ENCODE results near the gene ZNF512B. TPM values are rescaled to one million over a fixed set of nuclear protein-coding genes. Genes with fewer than 3 reads are reported as not detected.
A peak's percentile ranks its signal among the peaks of the same experiment; 100 is the strongest.

The ZNF512B gene
- total RNA-seq, 1 experiment from 2014 or later, result 47.9 TPM

GRCh38 chr20:63946986-63947637, 22.6 kb downstream of the ZNF512B start:
- peaks cover 37% of the 10 kb centered on the region for H3K4me1 Mint-ChIP-seq (ENCODE audit: low read depth, unreplicated experiment)
- peak overlapping the region; percentile 75 for H3K27ac Mint-ChIP-seq (ENCODE audit: unreplicated experiment)
- H3K9me3 ChIP-seq, result no peaks in the 10 kb centered on the region
- DNase-seq, result no peak
- H3K36me3 ChIP-seq (ENCODE audit: control insufficient read depth, insufficient read depth, low read length), result peaks cover 14% of the 10 kb centered on the region
- no TSS peak for BruUV-seq (replicated peaks)
- peaks cover 9% of the 10 kb centered on the region; the same call in 1 of the 2 replicates for H3K4me1 ChIP-seq
- no peaks in the 10 kb centered on the region for H3K9me3 Mint-ChIP-seq (ENCODE audit: unreplicated experiment)
- no peak for TF ChIP-seq CTCF (IDR thresholded peaks at IDR 0.05; ENCODE audit: insufficient read depth in 1 of 2, low read depth in 1 of 2, low read length in 1 of 2, severe bottlenecking in 1 of 2, unreplicated experiment in 1 of 2)
- peaks cover 72% of the 10 kb centered on the region for H3K36me3 Mint-ChIP-seq (ENCODE audit: insufficient read depth, unreplicated experiment)
- ChIA-PET POLR2A (no interaction called here), CTCF (no interaction called here)
- intact Hi-C loops (cut with micrococcal nuclease; ENCODE audit: unreplicated experiment), result no loop called here
- no peaks in the 10 kb centered on the region for H3K27me3 ChIP-seq (replicated peaks; ENCODE audit: control insufficient read depth, insufficient read depth, low read length)
- peaks cover 3% of the 10 kb centered on the region for H3K27me3 Mint-ChIP-seq (ENCODE audit: insufficient read depth, unreplicated experiment)
- no peak overlapping the region for H3K4me3 ChIP-seq (ENCODE audit: low read depth, low read length)
- peak overlapping the region; percentile 7 for H3K4me3 Mint-ChIP-seq (ENCODE audit: unreplicated experiment)

DNA sequence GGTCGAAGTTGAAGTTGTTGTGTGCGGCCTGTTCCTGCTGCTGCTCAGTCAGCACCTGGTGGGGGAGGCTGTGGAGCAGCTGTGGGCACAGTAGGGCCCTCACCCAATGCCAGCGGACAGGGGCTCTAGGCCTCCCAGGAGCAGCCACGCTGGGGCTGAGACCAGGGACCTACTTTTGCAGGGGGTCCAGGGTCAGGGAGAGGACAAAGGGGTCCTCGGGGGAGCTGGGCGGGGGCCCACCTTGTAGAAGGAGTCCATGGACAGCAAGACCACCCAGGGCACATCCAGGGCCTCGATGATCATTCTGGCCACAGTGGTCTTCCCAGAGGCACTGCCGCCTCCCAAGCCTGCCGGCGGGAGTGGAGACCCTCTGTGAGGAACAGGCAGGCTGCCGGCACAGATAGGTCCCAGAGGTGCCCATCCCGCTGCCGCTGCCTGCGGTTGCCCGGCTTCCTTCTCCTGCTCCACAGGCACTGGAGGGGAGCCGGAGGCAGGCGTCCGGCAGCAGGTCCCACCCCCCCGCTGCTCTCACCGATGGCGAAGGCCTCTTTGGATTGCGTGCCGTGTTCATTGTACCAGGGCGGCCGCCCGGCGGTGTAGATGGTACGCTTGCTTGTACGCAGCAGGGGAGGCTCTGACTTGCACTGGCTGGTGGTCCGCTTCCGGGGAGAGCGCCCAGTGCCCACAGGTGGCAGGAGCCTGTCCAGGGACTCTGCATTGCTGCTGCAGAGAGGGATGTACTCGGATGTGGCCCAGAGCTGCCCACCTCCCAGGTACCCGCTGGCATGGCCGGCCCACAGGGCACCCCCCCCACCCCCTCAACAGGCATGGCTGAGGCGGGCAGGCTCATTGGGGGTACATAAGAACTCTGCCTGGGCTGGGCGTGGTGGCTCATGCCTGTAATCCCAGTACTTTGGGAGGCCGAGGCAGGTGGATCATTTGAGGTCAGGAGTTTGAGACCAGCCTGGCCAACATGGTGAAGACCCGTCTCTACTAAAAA, 23.5 kb downstream of the ZNF512B start:
- DNase-seq, result no peak
- ChIA-PET POLR2A (no interaction called here), CTCF (no interaction called here)
- Mint-ChIP-seq H3K36me3 (ENCODE audit: insufficient read depth, unreplicated experiment) (peaks cover 81% of the 10 kb centered on the region), H3K9me3 (ENCODE audit: unreplicated experiment) (no peaks in the 10 kb centered on the region), H3K4me3 (ENCODE audit: unreplicated experiment) (no peak overlapping the region), H3K4me1 (ENCODE audit: low read depth, unreplicated experiment) (peaks cover 38% of the 10 kb centered on the region), H3K27ac (ENCODE audit: unreplicated experiment) (peak overlapping the region; percentile 75), H3K27me3 (ENCODE audit: insufficient read depth, unreplicated experiment) (peaks cover 3% of the 10 kb centered on the region)
- Histone ChIP-seq H3K4me1 (peaks cover 9% of the 10 kb centered on the region; the same call in 1 of the 2 replicates), H3K36me3 (ENCODE audit: control insufficient read depth, insufficient read depth, low read length) (peaks cover 16% of the 10 kb centered on the region), H3K4me3 (ENCODE audit: low read depth, low read length) (no peak overlapping the region), H3K27me3 (replicated peaks; ENCODE audit: control insufficient read depth, insufficient read depth, low read length) (no peaks in the 10 kb centered on the region), H3K9me3 (0 out of 2 replicates have a peak, but pooled peaks cover 4% of the 10 kb centered on the region)
- TF ChIP-seq CTCF (IDR thresholded peaks at IDR 0.05; ENCODE audit: insufficient read depth in 1 of 2, low read depth in 1 of 2, low read length in 1 of 2, severe bottlenecking in 1 of 2, unreplicated experiment in 1 of 2), result no peak
- intact Hi-C loops (cut with micrococcal nuclease; ENCODE audit: unreplicated experiment), result no loop called here
- BruUV-seq (replicated peaks), result no TSS peak

DNA sequence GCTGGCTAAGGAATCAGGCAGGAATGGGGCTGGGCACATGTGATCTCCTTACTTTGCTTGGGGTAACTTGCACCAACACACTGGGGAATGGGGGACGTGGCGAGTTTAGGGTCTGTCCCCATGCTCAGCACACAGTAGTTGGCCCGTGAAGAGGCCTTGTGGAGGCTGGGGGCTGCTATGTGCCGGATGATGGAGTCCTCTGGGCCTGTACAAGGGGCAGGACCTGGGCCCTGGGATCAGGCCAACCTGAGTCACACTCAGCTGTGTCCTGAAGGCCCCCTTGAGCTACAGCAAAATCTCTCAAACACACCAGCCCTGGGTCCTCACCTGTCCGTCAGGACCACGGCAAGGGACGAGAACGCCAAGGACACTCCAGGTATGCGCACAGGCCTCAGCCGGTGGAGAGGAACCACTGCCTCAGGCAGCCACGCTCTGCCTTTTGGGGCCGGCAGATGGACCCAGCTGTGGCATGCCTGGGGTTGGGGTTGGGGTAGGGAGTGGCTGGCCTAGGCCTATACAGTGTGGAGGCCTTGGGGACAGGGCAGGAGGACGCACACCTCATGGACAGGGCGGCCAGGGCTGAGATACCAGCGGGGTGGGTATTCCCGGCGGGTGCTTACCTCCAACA, 24.6 kb downstream of the ZNF512B start:
- Mint-ChIP-seq H3K36me3 (ENCODE audit: insufficient read depth, unreplicated experiment) (peaks cover 92% of the 10 kb centered on the region), H3K27me3 (ENCODE audit: insufficient read depth, unreplicated experiment) (peaks cover 3% of the 10 kb centered on the region), H3K4me3 (ENCODE audit: unreplicated experiment) (no peak overlapping the region), H3K4me1 (ENCODE audit: low read depth, unreplicated experiment) (peaks cover 38% of the 10 kb centered on the region), H3K27ac (ENCODE audit: unreplicated experiment) (peak overlapping the region; percentile 64), H3K9me3 (ENCODE audit: unreplicated experiment) (no peaks in the 10 kb centered on the region)
- Histone ChIP-seq H3K4me3 (ENCODE audit: low read depth, low read length) (no peak overlapping the region), H3K4me1 (peaks cover 9% of the 10 kb centered on the region; the same call in 1 of the 2 replicates), H3K9me3 (0 out of 2 replicates have a peak, but pooled peaks cover 4% of the 10 kb centered on the region), H3K36me3 (ENCODE audit: control insufficient read depth, insufficient read depth, low read length) (peaks cover 21% of the 10 kb centered on the region), H3K27me3 (replicated peaks; ENCODE audit: control insufficient read depth, insufficient read depth, low read length) (no peaks in the 10 kb centered on the region)
- intact Hi-C loops (cut with micrococcal nuclease; ENCODE audit: unreplicated experiment), result no loop called here
- BruUV-seq (replicated peaks), result no TSS peak
- ChIA-PET CTCF (no interaction called here), POLR2A (no interaction called here)
- no peak for TF ChIP-seq CTCF (IDR thresholded peaks at IDR 0.05; ENCODE audit: insufficient read depth in 1 of 2, low read depth in 1 of 2, low read length in 1 of 2, severe bottlenecking in 1 of 2, unreplicated experiment in 1 of 2)
- no peak for DNase-seq

Data from Caco-2 (cell line).